Epithelial cell of proximal tubule (primary cell): ENCODE results near the gene MGAT5. TPM values are rescaled to one million over a fixed set of nuclear protein-coding genes. Genes with fewer than 3 reads are reported as not detected.

Experiments
- DNase-seq: peaks from one replicate; pipeline ENCODE4 v3.0.0-alpha.2; 2011; ENCODE audit warnings: low read depth
- H3K4me3 ChIP-seq: 2 replicates; pipeline ENCODE4 v1.5.1; 2011; ENCODE audit warnings: low read depth, mild to moderate bottlenecking, low read length
- CTCF ChIP-seq: conservative IDR thresholded peaks from 2 replicates; pipeline ENCODE4 v1.5.1; 2012; ENCODE audit warnings: low read depth, mild to moderate bottlenecking, low read length
- total RNA-seq: library from RNA; depleted of rRNA; stranded (reverse); fragments of >200 nt; gene quantifications from 2 replicates; pipeline ENCODE4 v1.2.3, GENCODE V29; 2015

MGAT5 gene
- total RNA-seq, 1 donor from 2014 or later, result 34.0 TPM

GRCh38 chr2:134426721-134427120 is 172.8 kb downstream of the MGAT5 start:
- H3K4me3 ChIP-seq, result no peak overlapping the region
- no peak for DNase-seq
- TF ChIP-seq CTCF, result no peak

- no peak for DNase-seq
- H3K4me3 ChIP-seq, result no peak overlapping the region
- TF ChIP-seq CTCF, result no peak
Measured at GRCh38 chr2:134429886-134430285, 176.0 kb downstream of the MGAT5 start.

- no peak for DNase-seq
- no peak overlapping the region for H3K4me3 ChIP-seq
- no peak for TF ChIP-seq CTCF
Measured at GRCh38 chr2:134431838-134432434, 178.1 kb downstream of the MGAT5 start.

GRCh38 chr2:134432435-134432883 is 178.6 kb downstream of the MGAT5 start:
- no peak for TF ChIP-seq CTCF
- peak; percentile 85 for DNase-seq
- H3K4me3 ChIP-seq, result no peak overlapping the region

- peak; percentile 40 for DNase-seq
- no peak for TF ChIP-seq CTCF
- H3K4me3 ChIP-seq, result no peak overlapping the region
Measured at GRCh38 chr2:134433469-134433868, 179.6 kb downstream of the MGAT5 start.

- H3K4me3 ChIP-seq, result no peak overlapping the region
- DNase-seq, result no peak
Measured at GRCh38 chr2:134433979-134434378, 180.1 kb downstream of the MGAT5 start.

More at GRCh38 chr2:134433979-134434378, 180.1 kb downstream of the MGAT5 start:
- TF ChIP-seq CTCF, result no peak
